B cell (primary cell): ENCODE data around the gene HOXB13. TPM values are rescaled to one million over a fixed set of nuclear protein-coding genes. Genes with fewer than 3 reads are reported as not detected.

Source experiments
- ATAC-seq: fragments of 200-7000 bp; cut with Tn5 transposase; one replicate; pipeline ENCODE4 v1.10.0; 2021; ENCODE audit warnings: low read depth, mild to moderate bottlenecking, moderate number of reproducible peaks, moderate library complexity
- CTCF ChIA-PET: fragments of 350-600 bp; sonication (Branson Sonifier 250); formaldehyde crosslinking; loops from one replicate; lab custom pipeline; 2021; ENCODE audit warnings: antibody characterized with exemption, inconsistent platforms; lab: Charles Lee
- POLR2A ChIA-PET: fragments of 350-600 bp; sonication (Branson Sonifier 250); formaldehyde crosslinking; loops from one replicate; lab custom pipeline; 2021; ENCODE audit warnings: antibody characterized with exemption; lab: Charles Lee
- DNase-seq: peaks from one replicate; pipeline ENCODE4 v3.0.0; 2013
- H2AFZ ChIP-seq: 2 replicates; pipeline ENCODE4 v1.6.1; 2012; ENCODE audit warnings: mild to moderate bottlenecking, low read depth, low read length; ENCODE audit not compliant: insufficient read depth, poor library complexity, severe bottlenecking
- H3K27ac ChIP-seq, 2 donors: 1 replicate in 1 of 2; 2 replicates in 1 of 2; pipeline ENCODE4 v1.5.1; 2012 to 2013; ENCODE audit warnings: low read length in 2 of 2, mild to moderate bottlenecking in 2 of 2, moderate library complexity in 1 of 2
- H3K27me3 ChIP-seq, 4 experiments: fragments of 200-600 bp in 1 of 4; sonication (generic) in 1 of 4; replicated peaks in 1 of 4; 1 replicate in 2 of 4; 2 replicates in 2 of 4; pipeline versions ENCODE4 v1.6.1 to v1.7.0; 2013 to 2016; ENCODE audit warnings: low read length in 3 of 4, mild to moderate bottlenecking in 2 of 4, mixed read lengths in 1 of 4, moderate library complexity in 1 of 4; ENCODE audit not compliant: insufficient read depth in 4 of 4, control insufficient read depth in 3 of 4; ENCODE audit errors: control extremely low read depth in 1 of 4
- H3K36me3 ChIP-seq, 2 experiments: replicated peaks in 1 of 2; 1 replicate in 1 of 2; 2 replicates in 1 of 2; pipeline versions ENCODE4 v1.6.1 to v1.7.1; 2013; ENCODE audit warnings: low read length in 1 of 2; ENCODE audit not compliant: insufficient read depth in 2 of 2, control insufficient read depth in 1 of 2; ENCODE audit errors: control extremely low read depth in 1 of 2, extremely low read depth in 1 of 2
- H3K4me1 ChIP-seq, 2 donors: fragments of 200-600 bp in 1 of 2; sonication (generic) in 1 of 2; 1 replicate in 1 of 2; 2 replicates in 1 of 2; pipeline versions ENCODE4 v1.5.1 to v1.6.1; 2013 to 2017; ENCODE audit warnings: low read length in 2 of 2; ENCODE audit not compliant: control insufficient read depth in 2 of 2, insufficient read depth in 2 of 2
- H3K4me2 ChIP-seq: replicated peaks from 2 replicates; pipeline ENCODE3; 2012; ENCODE audit warnings: mild to moderate bottlenecking, low read depth, low read length; ENCODE audit not compliant: poor library complexity, severe bottlenecking
- H3K4me3 ChIP-seq, 5 experiments: fragments of 200-600 bp in 1 of 5; sonication (generic) in 1 of 5; 1 replicate in 3 of 5; 2 replicates in 2 of 5; pipeline versions ENCODE4 v1.5.1 to v1.7.0; 2011 to 2016; ENCODE audit warnings: low read length in 4 of 5, mild to moderate bottlenecking in 4 of 5, low read depth in 2 of 5, control low read depth in 1 of 5, moderate library complexity in 1 of 5; ENCODE audit not compliant: insufficient read depth in 1 of 5; ENCODE audit errors: control extremely low read depth in 1 of 5, extremely low read depth in 1 of 5
- H3K79me2 ChIP-seq: fragments of 200-600 bp; sonication (generic); one replicate; pipeline ENCODE4 v1.6.0; 2016; ENCODE audit warnings: low read length; ENCODE audit not compliant: control insufficient read depth, insufficient read depth
- H3K9ac ChIP-seq: fragments of 200-600 bp; sonication (generic); 2 replicates; pipeline ENCODE4 v1.6.1; 2017; ENCODE audit warnings: mild to moderate bottlenecking, low read length, moderate library complexity
- H3K9me3 ChIP-seq, 3 donors: one replicate each; pipeline versions ENCODE4 v1.6.1 to v1.7.1; 2013; ENCODE audit warnings: low read length in 2 of 3; ENCODE audit not compliant: control insufficient read depth in 2 of 3, insufficient read depth in 1 of 3; ENCODE audit errors: control extremely low read depth in 1 of 3
- H4K20me1 ChIP-seq: 2 replicates; pipeline ENCODE4 v1.6.0; 2012; ENCODE audit warnings: mild to moderate bottlenecking, low read length; ENCODE audit not compliant: insufficient read depth, control insufficient read depth, poor library complexity, severe bottlenecking
- H3K27ac Mint-ChIP-seq: one replicate; pipeline ENCODE4 v1.8.0; 2021; ENCODE audit warnings: mixed read lengths
- H3K27me3 Mint-ChIP-seq: one replicate; pipeline ENCODE4 v1.8.0; 2021; ENCODE audit warnings: mixed read lengths
- H3K4me1 Mint-ChIP-seq: one replicate; pipeline ENCODE4 v1.8.0; 2021; ENCODE audit warnings: mixed read lengths
- H3K4me3 Mint-ChIP-seq: one replicate; pipeline ENCODE4 v1.8.0; 2021; ENCODE audit warnings: mixed read lengths
- H3K9me3 Mint-ChIP-seq: one replicate; pipeline ENCODE4 v1.8.0; 2022; ENCODE audit warnings: mixed read lengths; ENCODE audit not compliant: insufficient read depth
- EZH2 ChIP-seq: IDR thresholded peaks from 2 replicates; pipeline ENCODE4 v1.6.1; 2012; ENCODE audit warnings: borderline replicate concordance, low read depth, mild to moderate bottlenecking, moderate library complexity, low read length; ENCODE audit not compliant: insufficient read depth, poor library complexity, severe bottlenecking
- WGBS: methylation state at CpG from one replicate; pipeline ENCODE4 v1.1.5; 2013; ENCODE audit warnings: missing lambda C conversion rate; ENCODE audit not compliant: insufficient coverage; 5-methylcytosine and 5-hydroxymethylcytosine counted together
- intact Hi-C: fragments of 100-400 bp; cut with micrococcal nuclease; formaldehyde crosslinking; loops from one replicate; pipeline ENCODE4 v1.10.0; 2022
- polyA plus RNA-seq: library from polyadenylated mRNA; depleted of rRNA; stranded (reverse); fragments of >200 nt; gene quantifications from 2 replicates; pipeline ENCODE4 v1.2.3, GENCODE V29; 2012
- total RNA-seq, 2 donors: library from RNA; stranded (reverse); fragments of 120-200 nt in 1 of 2; gene quantifications; 1 replicate in 1 of 2; 2 replicates in 1 of 2; pipeline versions ENCODE4 v1.2.3 to v1.2.4, GENCODE V29; 2013 to 2022
- TF ChIP-seq, protein P1 (sequence below): fragments of 200-600 bp; IDR thresholded peaks from one replicate; pipeline ENCODE4 v1.8.0; 2022; ENCODE audit warnings: antibody characterized with exemption, mild to moderate bottlenecking

The HOXB13 gene
- total and polyA plus RNA-seq, 2 donors (not counting 1 experiment from before 2014, with no cell fraction given), result not detected

DNA sequence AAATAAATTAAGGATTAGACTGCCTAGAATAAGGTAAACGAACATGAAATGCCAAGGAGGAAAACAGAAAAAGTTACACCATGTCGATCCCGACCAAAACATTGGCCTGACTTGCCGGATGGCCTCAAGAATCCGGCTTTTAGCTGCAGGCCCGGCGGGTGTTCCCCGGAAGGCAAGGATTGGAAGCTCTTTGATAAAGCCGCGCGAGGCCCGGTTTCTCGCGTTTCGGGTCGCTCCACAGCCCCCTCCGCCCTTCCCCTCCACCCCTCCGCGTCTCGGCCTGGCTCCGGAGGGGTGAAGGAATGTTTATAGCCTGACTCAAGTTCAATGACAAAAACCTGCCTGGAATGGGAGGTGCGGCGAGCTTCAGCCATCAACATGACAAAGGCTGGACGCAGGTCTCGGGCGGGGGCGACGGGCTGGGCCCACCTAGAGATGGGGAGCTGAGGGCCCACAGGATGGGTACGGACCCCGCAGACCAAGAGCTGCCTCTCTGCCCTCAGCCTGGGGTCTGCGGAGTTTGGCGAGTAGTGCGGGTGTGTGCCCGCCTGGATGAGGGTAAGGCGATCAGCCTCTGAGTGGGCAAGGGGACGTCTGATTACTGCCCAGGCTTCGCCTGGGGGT lies 8.8 kb downstream of the HOXB13 start:
- Mint-ChIP-seq H3K27me3 (peaks cover 70% of the 10 kb centered on the region), H3K4me3 (peak overlapping the region; percentile 29), H3K9me3 (no peaks in the 10 kb centered on the region), H3K4me1 (peaks cover 31% of the 10 kb centered on the region), H3K27ac (no peak overlapping the region)
- DNase-seq (no peak), ATAC-seq (no peak)
- H3K27ac ChIP-seq, result no peak overlapping the region
- no peak overlapping the region for H3K9ac ChIP-seq
- CTCF ChIA-PET, result interaction anchor here (0.9 to 1.2 kb wide), 2 partner anchors 16 to 41 kb away, joined by 3 to 4 read pairs; no protein-coding TSS in a partner anchor
- H3K4me3 ChIP-seq, result no peak overlapping the region
- peaks cover 37 to 48% of the 10 kb centered on the region in 2 donors for H3K4me1 ChIP-seq
- peaks cover 0 to 89% (median 80%) of the 10 kb centered on the region in 4 experiments for H3K27me3 ChIP-seq
- H3K79me2 ChIP-seq, result no peaks in the 10 kb centered on the region
- peak overlapping the region; percentile 57 for H3K4me2 ChIP-seq
- H4K20me1 ChIP-seq, result no peaks in the 10 kb centered on the region
- no peak overlapping the region for H2AFZ ChIP-seq
- TF ChIP-seq EZH2, result no peak
- TF ChIP-seq, protein P1, sequence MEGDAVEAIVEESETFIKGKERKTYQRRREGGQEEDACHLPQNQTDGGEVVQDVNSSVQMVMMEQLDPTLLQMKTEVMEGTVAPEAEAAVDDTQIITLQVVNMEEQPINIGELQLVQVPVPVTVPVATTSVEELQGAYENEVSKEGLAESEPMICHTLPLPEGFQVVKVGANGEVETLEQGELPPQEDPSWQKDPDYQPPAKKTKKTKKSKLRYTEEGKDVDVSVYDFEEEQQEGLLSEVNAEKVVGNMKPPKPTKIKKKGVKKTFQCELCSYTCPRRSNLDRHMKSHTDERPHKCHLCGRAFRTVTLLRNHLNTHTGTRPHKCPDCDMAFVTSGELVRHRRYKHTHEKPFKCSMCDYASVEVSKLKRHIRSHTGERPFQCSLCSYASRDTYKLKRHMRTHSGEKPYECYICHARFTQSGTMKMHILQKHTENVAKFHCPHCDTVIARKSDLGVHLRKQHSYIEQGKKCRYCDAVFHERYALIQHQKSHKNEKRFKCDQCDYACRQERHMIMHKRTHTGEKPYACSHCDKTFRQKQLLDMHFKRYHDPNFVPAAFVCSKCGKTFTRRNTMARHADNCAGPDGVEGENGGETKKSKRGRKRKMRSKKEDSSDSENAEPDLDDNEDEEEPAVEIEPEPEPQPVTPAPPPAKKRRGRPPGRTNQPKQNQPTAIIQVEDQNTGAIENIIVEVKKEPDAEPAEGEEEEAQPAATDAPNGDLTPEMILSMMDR, result no peak
- intact Hi-C loops, result loop anchor here (10.0 kb wide), 1 partner anchor 275 kb away; the partner anchor contains the start of gene IGF2BP1
- no peaks in the 10 kb centered on the region for H3K36me3 ChIP-seq
- 15% methylated on average over 23 of the region's 37 CpGs for WGBS
- H3K9me3 ChIP-seq, result peaks cover 2 to 67% (median 13%) of the 10 kb centered on the region in 3 donors
- POLR2A ChIA-PET, result no interaction called here
